ENCODE measurements around the gene ZZZ3. TPM values are rescaled to one million over a fixed set of nuclear protein-coding genes. Genes with fewer than 3 reads are reported as not detected.

ZZZ3 gene
- total RNA-seq, 6 experiments from 2014 or later, result 41.8 to 47.8 (median 46.0) TPM

GRCh38 chr1:77687519-77687906 is 5.1 kb upstream of the ZZZ3 start:
- TF ChIP-seq, protein P1, sequence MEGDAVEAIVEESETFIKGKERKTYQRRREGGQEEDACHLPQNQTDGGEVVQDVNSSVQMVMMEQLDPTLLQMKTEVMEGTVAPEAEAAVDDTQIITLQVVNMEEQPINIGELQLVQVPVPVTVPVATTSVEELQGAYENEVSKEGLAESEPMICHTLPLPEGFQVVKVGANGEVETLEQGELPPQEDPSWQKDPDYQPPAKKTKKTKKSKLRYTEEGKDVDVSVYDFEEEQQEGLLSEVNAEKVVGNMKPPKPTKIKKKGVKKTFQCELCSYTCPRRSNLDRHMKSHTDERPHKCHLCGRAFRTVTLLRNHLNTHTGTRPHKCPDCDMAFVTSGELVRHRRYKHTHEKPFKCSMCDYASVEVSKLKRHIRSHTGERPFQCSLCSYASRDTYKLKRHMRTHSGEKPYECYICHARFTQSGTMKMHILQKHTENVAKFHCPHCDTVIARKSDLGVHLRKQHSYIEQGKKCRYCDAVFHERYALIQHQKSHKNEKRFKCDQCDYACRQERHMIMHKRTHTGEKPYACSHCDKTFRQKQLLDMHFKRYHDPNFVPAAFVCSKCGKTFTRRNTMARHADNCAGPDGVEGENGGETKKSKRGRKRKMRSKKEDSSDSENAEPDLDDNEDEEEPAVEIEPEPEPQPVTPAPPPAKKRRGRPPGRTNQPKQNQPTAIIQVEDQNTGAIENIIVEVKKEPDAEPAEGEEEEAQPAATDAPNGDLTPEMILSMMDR (IDR thresholded peaks at IDR 0.05), result no peak; the same call in 1 of the 2 replicates
- Mint-ChIP-seq H3K36me3 (ENCODE audit: low read depth) (peaks cover 22% of the 10 kb centered on the region), H3K9me3 (no peaks in the 10 kb centered on the region), H3K27ac (no peak overlapping the region), H3K4me3 (no peak overlapping the region), H3K4me1 (ENCODE audit: low read depth) (peaks cover 25% of the 10 kb centered on the region), H3K27me3 (ENCODE audit: insufficient read depth) (no peaks in the 10 kb centered on the region; the same call in 1 of the 2 replicates)
- no peak for DNase-seq

- peaks cover 22% of the 10 kb centered on the region for H3K36me3 Mint-ChIP-seq (ENCODE audit: low read depth)
- H3K9me3 Mint-ChIP-seq, result no peaks in the 10 kb centered on the region
- no peak overlapping the region for H3K4me3 Mint-ChIP-seq
- no peak for DNase-seq
- no peak overlapping the region for H3K27ac Mint-ChIP-seq
- no peaks in the 10 kb centered on the region; the same call in 1 of the 2 replicates for H3K27me3 Mint-ChIP-seq (ENCODE audit: insufficient read depth)
- TF ChIP-seq, protein P1 (IDR thresholded peaks at IDR 0.05), result no peak
- peaks cover 25% of the 10 kb centered on the region for H3K4me1 Mint-ChIP-seq (ENCODE audit: low read depth)
Measured at GRCh38 chr1:77686796-77687518, 4.5 kb upstream of the ZZZ3 start.

- Mint-ChIP-seq H3K27me3 (ENCODE audit: insufficient read depth) (no peaks in the 10 kb centered on the region; the same call in 1 of the 2 replicates), H3K9me3 (no peaks in the 10 kb centered on the region), H3K27ac (peak overlapping the region; percentile 98), H3K4me3 (peak overlapping the region; percentile 96), H3K36me3 (ENCODE audit: low read depth) (peaks cover 23% of the 10 kb centered on the region), H3K4me1 (ENCODE audit: low read depth) (peaks cover 48% of the 10 kb centered on the region)
- peak; percentile 93 for DNase-seq
- TF ChIP-seq, protein P1 (IDR thresholded peaks at IDR 0.05), result peak; percentile 91
Measured at GRCh38 chr1:77683160-77684148, 996 bp upstream of the ZZZ3 start.

GRCh38 chr1:77680173-77680572 is 2.3 kb downstream of the ZZZ3 start:
- peak overlapping the region; percentile 42 for H3K27ac Mint-ChIP-seq
- H3K27me3 Mint-ChIP-seq (ENCODE audit: insufficient read depth), result no peaks in the 10 kb centered on the region; the same call in 1 of the 2 replicates

More at GRCh38 chr1:77680173-77680572, 2.3 kb downstream of the ZZZ3 start:
- TF ChIP-seq, protein P1 (IDR thresholded peaks at IDR 0.05), result no peak
- Mint-ChIP-seq H3K36me3 (ENCODE audit: low read depth) (peaks cover 30% of the 10 kb centered on the region), H3K9me3 (no peaks in the 10 kb centered on the region), H3K4me1 (ENCODE audit: low read depth) (peaks cover 63% of the 10 kb centered on the region), H3K4me3 (peak overlapping the region; percentile 63)
- no peak for DNase-seq
